K562 (cell line): ENCODE data around the gene ZNF790. TPM values are rescaled to one million over a fixed set of nuclear protein-coding genes. Genes with fewer than 3 reads are reported as not detected.

Experiments
- ATAC-seq: fragments of 200-7000 bp; cut with Tn5 transposase; 3 replicates; pipeline ENCODE4 v1.9.1; 2020; ENCODE audit warnings: moderate library complexity
- BruUV-seq: library from RNA; stranded (reverse); fragments of 400-500 nt; replicated peaks from 2 replicates; lab custom pipeline; 2021; lab: Mats Ljungman, UMichigan
- CTCF ChIA-PET: fragments of 300-600 bp; formaldehyde crosslinking; extraction: SDS; loops from one replicate; lab custom pipeline; 2021; ENCODE audit warnings: low intra/inter-chr PET ratio; lab: Yijun Ruan, JAX
- POLR2A ChIA-PET: fragments of 300-600, 350-650 bp; sonication (Branson Sonifier 250); formaldehyde crosslinking; extraction: SDS; loops from one replicate; lab custom pipeline; 2021; ENCODE audit warnings: antibody characterized with exemption, inconsistent platforms; lab: Yijun Ruan, JAX
- DNase-seq, 4 experiments: peaks; one replicate each; pipeline versions ENCODE4 v3.0.0 to v3.0.0-alpha.2; 2011 to 2018; ENCODE audit warnings: low spot score in 3 of 4, mixed read lengths in 3 of 4; ENCODE audit errors: extremely low read depth in 1 of 4
- FAIRE-seq: peaks from 2 replicates; lab custom pipeline; 2011; peaks lifted over from hg19 to GRCh38; lab: Jason Lieb, UNC
- H2AFZ ChIP-seq: 2 replicates; pipeline ENCODE4 v1.6.0; 2011; ENCODE audit warnings: low read depth, low read length, control low read depth, inconsistent platforms
- H3K27ac ChIP-seq: fragments of 200-600 bp; 3 replicates; pipeline ENCODE4 v1.8.0; 2011; ENCODE audit warnings: low read depth, mild to moderate bottlenecking, control low read depth, inconsistent platforms, low read length, moderate library complexity, mixed read lengths; ENCODE audit errors: extremely low read depth
- H3K27me3 ChIP-seq, 2 experiments: fragments of 300-600 bp in 1 of 2; 2 replicates in 1 of 2; 3 replicates in 1 of 2; pipeline versions ENCODE4 v1.6.0 to v1.8.0; 2011; ENCODE audit warnings: inconsistent platforms in 2 of 2, low read length in 2 of 2, mild to moderate bottlenecking in 1 of 2, mixed read lengths in 1 of 2, moderate library complexity in 1 of 2; ENCODE audit not compliant: control insufficient read depth in 2 of 2, insufficient read depth in 2 of 2
- H3K36me3 ChIP-seq: fragments of 300-600 bp; 3 replicates; pipeline ENCODE4 v1.8.0; 2011; ENCODE audit warnings: mild to moderate bottlenecking, low read length, inconsistent platforms; ENCODE audit not compliant: control insufficient read depth, insufficient read depth
- H3K4me1 ChIP-seq, 2 experiments: fragments of 200-600 bp in 1 of 2; replicated peaks in 1 of 2; 2 replicates in 1 of 2; 3 replicates in 1 of 2; pipeline versions ENCODE4 v1.5.1 to v1.8.0; 2011; ENCODE audit warnings: inconsistent platforms in 2 of 2, low read length in 2 of 2, mild to moderate bottlenecking in 1 of 2, mixed read lengths in 1 of 2, moderate library complexity in 1 of 2; ENCODE audit not compliant: control insufficient read depth in 2 of 2, insufficient read depth in 2 of 2
- H3K4me2 ChIP-seq: 2 replicates; pipeline ENCODE4 v1.6.1; 2011; ENCODE audit warnings: low read length, control low read depth, inconsistent platforms, mixed read lengths; ENCODE audit not compliant: insufficient read depth
- H3K4me3 ChIP-seq: fragments of 200-600 bp; sonication (generic), shearing (Covaris generic); 2 replicates; pipeline ENCODE4 v1.5.1; 2016; ENCODE audit warnings: control low read depth, inconsistent platforms
- H3K79me2 ChIP-seq: fragments of 200-600 bp; 3 replicates; pipeline ENCODE4 v1.8.0; 2011; ENCODE audit warnings: low read length, inconsistent platforms; ENCODE audit not compliant: control insufficient read depth, insufficient read depth
- H3K9ac ChIP-seq, 2 experiments: 2 replicates each; pipeline versions ENCODE4 v1.6.0 to v1.6.1; 2011; ENCODE audit warnings: low read depth in 2 of 2, low read length in 2 of 2, control low read depth in 1 of 2, inconsistent platforms in 1 of 2, mild to moderate bottlenecking in 1 of 2, mixed read lengths in 1 of 2; ENCODE audit not compliant: insufficient read depth in 1 of 2
- H3K9me1 ChIP-seq: one replicate; pipeline ENCODE4 v1.6.0; 2011; ENCODE audit warnings: inconsistent platforms, mild to moderate bottlenecking, low read length, moderate library complexity; ENCODE audit not compliant: control insufficient read depth, insufficient read depth
- H3K9me3 ChIP-seq: replicated peaks from 2 replicates; pipeline ENCODE4 v1.5.1; 2011; ENCODE audit warnings: low read depth, low read length, inconsistent platforms; ENCODE audit not compliant: control insufficient read depth, insufficient read depth
- H4K20me1 ChIP-seq: replicated peaks from 2 replicates; pipeline ENCODE4 v1.6.1; 2011; ENCODE audit warnings: low read length, inconsistent platforms, mixed read lengths; ENCODE audit not compliant: control insufficient read depth, insufficient read depth
- CBX2 ChIP-seq: fragments of 200-600 bp; sonication (generic); IDR thresholded peaks from one replicate; pipeline ENCODE4 v1.6.1; 2012; ENCODE audit warnings: mild to moderate bottlenecking, low read length, inconsistent platforms; ENCODE audit not compliant: insufficient read depth, poor library complexity, severe bottlenecking
- E2F5 ChIP-seq: sonication (generic); formaldehyde crosslinking; IDR thresholded peaks from 2 replicates; pipeline ENCODE4 v1.8.0; 2022; ENCODE audit warnings: mild to moderate bottlenecking, missing genetic modification reagents
- ERF ChIP-seq: fragments of 450-650 bp; formaldehyde crosslinking; IDR thresholded peaks from 2 replicates; pipeline ENCODE4 v1.4.0; 2020; ENCODE audit warnings: mild to moderate bottlenecking, mixed read lengths
- HSF4 ChIP-seq: fragments of 250-450 bp; sonication (Bioruptor Pico); IDR thresholded peaks from 2 replicates; pipeline ENCODE4 v2.1.2; 2022; ENCODE audit warnings: mild to moderate bottlenecking, moderate library complexity, borderline replicate concordance
- KDM4B ChIP-seq, 2 experiments: fragments of 450-650 bp in 1 of 2; sonication (generic) in 1 of 2; IDR thresholded peaks; 2 replicates each; pipeline ENCODE4 v1.6.1; 2016 to 2017; ENCODE audit warnings: borderline replicate concordance in 2 of 2, antibody characterized with exemption in 1 of 2, low read depth in 1 of 2, mild to moderate bottlenecking in 1 of 2
- TCFL5 ChIP-seq: fragments of 250-450 bp; sonication (Bioruptor Pico); conservative IDR thresholded peaks from 2 replicates; pipeline ENCODE4 v1.6.1; 2021; ENCODE audit warnings: mild to moderate bottlenecking, moderate library complexity, matching md5 sums
- THRAP3 ChIP-seq: fragments of 450-650 bp; IDR thresholded peaks from 2 replicates; pipeline ENCODE4 v1.6.1; 2016; ENCODE audit warnings: mild to moderate bottlenecking, inconsistent platforms, borderline replicate concordance
- WGBS: fragments of 100-300 bp; shearing (Covaris generic); methylation state at CpG from one replicate; pipeline ENCODE4 v1.1.6; 2016; ENCODE audit warnings: low coverage, mixed read lengths; ENCODE audit not compliant: insufficient coverage; ENCODE audit errors: missing lambda C conversion rate; 5-methylcytosine and 5-hydroxymethylcytosine counted together
- in situ Hi-C: fragments of 300-500 bp; cut with MboI; formaldehyde crosslinking; loops from 4 replicates; pipeline ENCODE4 v1.15.0; 2018; ENCODE audit warnings: inconsistent platforms, mixed read lengths
- intact Hi-C: fragments of 100-400 bp; cut with micrococcal nuclease; formaldehyde crosslinking; loops from 2 replicates; pipeline ENCODE4 v1.14.2; 2022
- polyA plus RNA-seq, 8 experiments: library from polyadenylated mRNA; depleted of rRNA in 4 of 8; stranded (reverse) in 5 of 8; unstranded in 3 of 8; fragments of >200 nt; fragmentation: Nextera tagmentation in 2 of 8; fragmentation: Illumina TruSeq in 1 of 8; extraction: Ambion mirVana in 2 of 8; extraction: Trizol in 1 of 8; gene quantifications; 2 replicates each; pipeline versions ENCODE4 v1.2.1 to v1.2.3, GENCODE V29; 2011 to 2014; ENCODE audit warnings: inconsistent platforms in 1 of 8, missing spikeins in 1 of 8
- total RNA-seq, 7 experiments: library from RNA; depleted of rRNA in 6 of 7; stranded (reverse); fragments of >200 nt in 6 of 7; fragmentation: Illumina TruSeq in 2 of 7; extraction: Trizol in 2 of 7; gene quantifications; 2 replicates each; pipeline versions ENCODE4 v1.2.1 to v1.2.3, GENCODE V29; 2011 to 2021; ENCODE audit warnings: low replicate concordance in 1 of 7

The ZNF790 gene
- total and polyA plus RNA-seq, 9 of the 15 experiments (the other 6 are each of a cell fraction or from before 2014, with no cell fraction given): 0.33 to 1.7 (median 0.53) TPM

GRCh38 chr19:36797786-36798108 lies 40.4 kb downstream of the ZNF790 start:
- in situ Hi-C loops (no loop called here), intact Hi-C loops (no loop called here)
- CTCF ChIA-PET: no interaction called here
- H2AFZ ChIP-seq: no peak overlapping the region
- no peak overlapping the region for H3K9ac ChIP-seq
- H3K4me2 ChIP-seq: no peak overlapping the region
- TF ChIP-seq HSF4 (CRISPR knock-in tag) (no peak), THRAP3 (no peak), ERF (CRISPR knock-in tag) (no peak), KDM4B (IDR thresholded peaks at IDR 0.05; ENCODE audit: borderline replicate concordance in 2 of 2, low read depth in 1 of 2) (no peak), E2F5 (no peak), CBX2 (no peak), TCFL5 (CRISPR knock-in tag) (no peak)
- H3K4me1 ChIP-seq: no peaks in the 10 kb centered on the region
- H4K20me1 ChIP-seq: no peaks in the 10 kb centered on the region
- H3K9me3 ChIP-seq: no peaks in the 10 kb centered on the region
- BruUV-seq: no TSS peak
- no peak for FAIRE-seq
- H3K27ac ChIP-seq: no peak overlapping the region
- POLR2A ChIA-PET: no interaction called here
- 2% methylated on average over 9 of the region's 9 CpGs for WGBS
- H3K9me1 ChIP-seq: no peaks in the 10 kb centered on the region
- ATAC-seq: no peak
- H3K4me3 ChIP-seq: no peak overlapping the region
- H3K27me3 ChIP-seq: no peaks in the 10 kb centered on the region
- H3K79me2 ChIP-seq: no peaks in the 10 kb centered on the region
- no peak for DNase-seq
- no peaks in the 10 kb centered on the region for H3K36me3 ChIP-seq
